Inferior parietal cortex (tissue), 1 donor: ENCODE results near the gene EXTL1.

Experiments used
- DNase-seq: peaks from one replicate; pipeline ENCODE4 v3.0.0-alpha.2; 2016; ENCODE audit errors: extremely low spot score

The EXTL1 gene

GRCh38 chr1:26069941-26070295 lies 48.3 kb downstream of the EXTL1 start:
- DNase-seq, result no peak

- DNase-seq, result peak; percentile 39
Observed at GRCh38 chr1:26070296-26070962, 48.9 kb downstream of the EXTL1 start.

DNA sequence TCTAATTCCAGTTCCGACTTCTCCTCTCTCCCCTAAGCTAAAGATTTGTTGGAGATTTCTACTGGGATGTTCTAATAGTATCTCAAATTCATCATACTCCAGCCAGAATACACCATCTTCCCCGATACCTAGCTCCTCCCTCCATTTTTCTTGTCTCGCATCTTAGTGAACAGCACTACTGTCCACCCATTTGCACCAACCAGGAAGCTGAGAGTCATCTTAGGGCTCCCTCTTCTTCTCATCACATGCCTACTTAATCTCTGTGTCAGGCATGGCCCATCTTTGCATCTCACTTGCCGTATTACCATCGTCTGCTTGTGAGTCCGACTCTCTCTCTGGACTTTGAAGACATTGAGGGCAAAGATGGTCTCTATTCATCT lies 49.4 kb downstream of the EXTL1 start:
- DNase-seq, result no peak

GRCh38 chr1:26072305-26072704 lies 50.7 kb downstream of the EXTL1 start:
- DNase-seq, result no peak

DNA sequence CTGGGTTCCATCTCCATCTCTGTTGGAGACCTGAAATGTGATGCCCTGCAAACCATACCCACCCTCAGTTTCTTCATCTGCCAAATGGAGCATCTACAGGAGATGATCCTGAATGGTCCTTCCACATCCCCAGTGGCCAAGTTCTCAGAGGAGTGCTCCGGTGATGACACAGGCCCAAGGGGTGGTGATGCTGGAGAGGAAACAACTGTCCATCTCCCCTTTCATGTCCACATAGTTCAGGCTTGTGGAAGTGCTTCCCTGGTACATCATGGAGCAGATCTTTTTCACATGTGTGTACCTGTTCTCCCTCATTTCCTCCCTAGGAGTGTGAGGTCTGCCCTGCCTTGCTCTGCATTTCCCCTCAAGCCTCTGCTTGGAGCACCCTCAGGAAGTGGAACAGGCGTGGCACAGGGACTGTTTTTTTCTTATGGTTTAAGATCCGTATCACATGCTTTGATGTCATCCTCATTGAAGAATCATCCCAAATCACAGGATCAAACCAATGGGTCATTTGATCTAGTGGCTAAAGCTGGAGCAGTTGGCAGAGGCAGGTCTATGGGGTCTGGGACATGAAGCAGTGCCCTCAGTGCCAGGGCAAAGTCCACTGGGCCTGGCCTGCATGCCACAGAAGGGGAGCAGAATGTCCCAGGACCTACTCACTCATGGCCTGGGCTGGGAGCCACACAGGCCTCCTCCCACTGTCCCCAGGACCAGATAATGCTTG lies 54.0 kb downstream of the EXTL1 start:
- DNase-seq, result no peak

DNA sequence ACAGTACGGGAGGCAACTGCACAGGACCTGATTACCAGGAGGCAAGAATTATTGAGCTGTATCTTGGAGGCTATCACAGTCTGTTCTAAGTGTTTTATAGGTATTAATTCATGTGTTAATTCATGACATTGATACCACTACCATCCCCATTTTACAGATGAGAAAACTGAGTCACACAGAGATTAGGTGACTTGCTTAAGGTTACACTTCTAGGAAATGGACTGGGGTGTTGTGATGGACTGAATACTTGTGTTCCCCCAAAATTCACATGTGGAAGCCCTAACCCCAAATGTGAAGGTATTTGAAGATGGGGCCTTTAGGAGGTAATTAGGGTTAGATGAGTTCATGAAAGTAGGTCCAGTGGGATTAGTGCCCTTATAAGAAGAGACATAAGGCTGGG lies 55.9 kb downstream of the EXTL1 start:
- DNase-seq, result no peak

GRCh38 chr1:26078286-26079177 lies 57.0 kb downstream of the EXTL1 start:
- DNase-seq, result no peak

GRCh38 chr1:26079178-26079563 lies 57.6 kb downstream of the EXTL1 start:
- DNase-seq, result no peak

DNA sequence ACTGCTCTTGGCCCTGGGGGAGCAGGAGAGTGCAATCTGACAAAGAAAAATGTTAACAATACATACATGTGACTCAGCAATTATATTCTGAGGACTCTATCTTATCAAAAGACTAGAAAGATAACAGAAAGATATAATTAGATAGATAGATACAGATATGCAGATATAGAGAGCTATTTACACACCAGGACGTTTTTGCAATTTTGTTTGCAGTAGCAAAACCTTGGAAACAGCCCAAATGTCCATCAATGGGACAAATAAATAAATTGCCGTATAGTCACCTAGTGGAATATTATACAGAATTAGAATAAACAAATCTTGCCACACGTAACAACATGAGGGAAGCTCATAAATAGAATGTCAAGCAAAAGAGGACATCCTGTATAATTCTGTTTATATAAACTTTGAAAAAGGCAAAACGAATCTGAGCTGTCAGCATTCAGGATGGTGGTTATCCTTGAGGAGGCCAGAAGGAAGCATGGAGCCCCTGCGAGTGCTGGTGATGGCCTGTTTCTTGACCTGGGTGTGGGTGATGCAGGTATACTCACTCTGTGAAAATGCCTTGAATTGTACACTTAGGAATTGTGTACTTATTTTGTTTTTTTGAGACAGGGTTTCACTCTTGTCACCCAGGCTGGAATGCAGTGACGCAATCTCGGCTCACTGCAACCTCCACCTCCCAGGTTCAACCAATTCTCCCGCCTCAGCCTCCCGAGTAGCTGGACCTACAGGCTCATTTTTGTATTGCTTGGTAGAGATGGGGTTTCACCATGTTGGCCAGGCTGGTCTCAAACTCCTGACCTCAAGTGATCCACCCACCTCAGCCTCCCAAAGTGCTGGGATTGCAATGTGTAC lies 58.6 kb downstream of the EXTL1 start:
- no peak for DNase-seq

DNA sequence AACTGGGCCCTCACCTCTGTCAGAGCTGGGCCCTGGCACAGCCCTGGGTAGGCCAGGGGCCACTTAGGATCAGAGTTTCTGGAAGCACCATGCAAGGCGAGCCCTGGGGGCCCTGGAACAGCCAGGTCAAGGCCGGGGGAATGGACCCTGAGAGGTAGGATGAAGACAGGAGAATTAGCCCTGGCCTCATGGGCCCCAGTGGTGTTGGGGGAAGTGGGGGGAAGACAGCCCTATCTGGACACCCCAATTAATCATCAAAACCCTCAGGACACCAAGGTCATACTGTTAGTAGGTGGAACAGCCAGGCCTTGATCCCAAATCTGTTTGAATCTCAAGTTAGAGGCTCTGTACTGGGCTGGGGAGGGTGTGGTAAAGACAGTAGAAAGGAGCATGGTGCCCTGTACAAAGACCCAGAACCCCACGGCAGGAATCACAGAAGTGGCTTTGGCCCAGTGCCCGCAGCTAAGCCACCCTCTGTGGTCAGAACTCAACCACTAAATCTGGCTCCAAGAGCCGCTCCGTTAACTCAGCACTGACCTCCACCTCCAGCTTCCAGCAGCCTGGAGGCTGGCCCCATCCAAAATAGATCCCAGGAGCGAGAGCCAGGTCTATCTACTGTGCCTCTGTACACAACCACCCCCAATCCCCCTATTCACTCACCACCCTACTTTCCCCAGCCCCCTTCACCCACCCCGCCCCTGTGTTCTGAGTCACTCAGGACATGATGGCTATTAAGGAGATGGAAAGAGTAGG lies 59.9 kb downstream of the EXTL1 start:
- no peak for DNase-seq

GRCh38 chr1:26082020-26082350 lies 60.4 kb downstream of the EXTL1 start:
- no peak for DNase-seq

- DNase-seq, result no peak
Observed at GRCh38 chr1:26083208-26083607, 61.6 kb downstream of the EXTL1 start.

DNA sequence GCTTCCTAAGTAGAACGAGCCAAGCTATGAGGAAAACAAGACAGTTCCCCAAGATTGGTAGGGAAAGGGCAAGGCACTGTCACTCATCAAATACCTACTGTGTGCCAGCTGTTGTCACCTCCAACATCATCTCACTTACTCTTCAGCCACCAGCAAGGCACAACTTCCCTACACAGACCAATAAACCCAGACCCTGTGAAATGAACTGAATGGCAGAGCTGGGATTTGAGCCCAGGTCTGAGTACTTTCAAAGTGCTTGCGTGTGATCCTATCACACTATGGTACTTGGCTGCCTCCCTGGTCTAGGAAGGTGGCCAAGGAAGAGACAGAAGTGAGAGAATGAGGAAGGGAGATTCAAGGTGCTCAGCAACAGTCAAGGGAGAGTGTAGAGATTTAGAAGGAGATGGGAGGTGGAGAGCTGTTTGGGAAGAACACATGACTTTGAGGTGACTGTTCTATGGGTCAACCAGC lies 62.6 kb downstream of the EXTL1 start:
- DNase-seq, result no peak

DNA sequence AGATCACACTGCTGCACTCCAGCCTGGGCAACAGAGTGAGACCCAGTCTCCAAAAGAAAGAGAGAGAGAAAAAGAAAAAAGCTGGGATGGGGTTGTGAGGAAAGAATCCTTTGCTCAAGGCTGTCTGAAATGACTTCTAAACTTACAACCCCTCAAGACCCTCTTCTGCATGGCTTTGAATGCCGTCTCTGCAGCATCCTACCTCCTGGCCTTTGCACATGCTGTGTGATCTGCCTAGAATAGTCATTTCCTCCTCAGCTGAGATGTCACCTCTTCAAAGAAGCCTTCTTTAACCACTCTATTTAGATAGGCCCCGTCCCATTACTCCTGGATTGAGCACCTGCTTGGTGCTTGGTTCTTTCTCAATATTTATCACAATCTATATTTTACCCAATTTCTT lies 63.3 kb downstream of the EXTL1 start:
- DNase-seq, result no peak
